ENCODE measurements around the gene URB2.
"Not testable (repeated sequence)": the region's sequence is repeated elsewhere in the genome, so short reads cannot be mapped to it uniquely, and the experiment has no call there.

URB2 gene

DNA sequence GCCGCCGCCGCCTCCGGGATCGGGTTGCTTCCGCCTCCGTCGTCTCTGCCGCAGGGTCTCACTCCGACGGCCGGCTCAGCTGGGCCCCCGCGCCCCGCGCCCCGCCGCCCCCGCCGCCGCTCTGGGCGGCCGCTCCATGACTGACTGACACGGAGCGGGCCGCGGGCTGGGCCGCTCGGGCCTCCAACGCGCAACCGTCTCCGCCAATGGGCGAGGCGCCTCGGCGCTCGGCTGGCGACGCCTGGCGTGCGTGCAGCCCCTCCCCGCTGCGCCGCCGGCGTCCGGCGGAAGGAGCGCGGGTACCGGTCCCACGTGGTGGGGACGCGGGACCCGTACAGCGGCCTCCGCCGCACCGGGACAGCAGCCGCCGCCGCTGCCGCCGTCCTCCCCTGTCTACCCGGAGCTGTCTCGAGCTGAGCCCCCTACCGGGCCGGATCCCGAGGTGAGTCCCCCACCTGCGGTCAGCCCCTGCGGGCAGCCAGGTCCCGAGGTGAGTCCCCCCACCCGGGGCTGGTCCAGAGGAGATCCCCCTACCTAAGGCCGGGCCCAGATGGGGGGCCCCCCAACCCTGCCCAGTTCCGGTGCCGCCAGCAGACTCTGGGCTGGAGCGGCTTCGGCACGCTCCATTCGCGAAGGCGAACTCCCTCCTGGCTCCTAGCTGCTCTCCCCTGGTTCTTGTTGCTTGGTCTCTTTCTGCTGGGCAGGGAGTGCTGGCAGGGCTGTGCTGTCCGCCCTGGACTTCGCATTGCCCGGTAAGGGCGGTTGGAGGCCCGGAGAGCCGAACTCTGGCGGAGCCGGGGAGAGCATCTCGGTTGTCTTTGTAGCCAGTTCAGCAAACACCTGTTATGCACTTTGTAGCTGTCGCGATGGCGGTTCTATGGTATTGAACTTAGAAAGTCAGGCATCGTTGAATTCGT is at the start of gene URB2, which contains the start of gene TAF5L:
Gene URB2, plus strand, starts transcription at position 333 of the 917 bp plus-strand sequence. CDS start 1,387 bp downstream, outside the sequence.
Gene TAF5L, minus strand, starts transcription at position 208 of the 917 bp plus-strand sequence. CDS start 11,640 bp downstream, outside the sequence.
- DNase-seq (ENCODE audit: low read depth, low spot score): peak; percentile 59

DNA sequence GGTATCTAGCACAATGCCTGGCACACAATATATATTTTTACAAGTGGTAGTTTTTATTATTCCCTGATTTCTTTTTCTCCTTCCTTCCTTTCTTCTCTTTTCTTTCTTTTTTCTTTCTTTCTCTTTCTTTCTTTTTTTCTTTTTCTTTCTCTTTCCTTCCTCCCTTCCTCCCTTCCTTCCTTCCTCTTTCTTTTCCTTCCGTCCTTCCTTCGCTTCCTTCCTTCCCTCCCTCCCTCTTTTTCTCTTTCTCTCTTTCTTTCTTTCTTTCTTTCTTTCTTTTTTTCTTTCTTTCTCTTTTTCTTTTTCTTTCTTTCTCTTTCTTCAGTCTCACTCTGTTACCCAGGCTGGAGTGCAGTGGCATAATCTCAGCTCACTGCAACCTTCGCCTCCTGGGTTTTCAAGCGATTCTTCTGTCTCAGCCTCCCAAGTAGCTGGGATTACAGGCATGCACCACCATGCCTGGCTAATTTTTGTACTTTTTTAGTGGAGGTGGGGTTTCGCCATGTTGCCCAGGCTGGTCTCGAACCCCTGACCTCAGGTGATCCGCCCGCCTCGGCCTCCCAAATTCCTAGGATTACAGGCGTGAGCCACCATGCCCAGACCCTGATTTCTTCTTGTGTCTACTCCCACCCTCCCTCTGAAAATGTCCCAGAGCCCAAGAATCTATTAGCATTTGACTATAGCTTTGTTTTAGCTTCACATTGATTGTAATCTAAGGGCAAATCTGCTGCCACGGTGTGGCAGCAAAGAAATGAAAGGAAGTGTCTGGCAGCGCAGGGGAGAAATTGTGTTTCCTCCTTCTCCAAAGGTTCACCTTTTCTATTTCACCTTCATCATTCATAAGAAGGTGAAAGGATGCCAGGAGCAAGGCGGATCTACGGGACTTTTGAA is 47.6 kb upstream of the URB2 start:
- DNase-seq (ENCODE audit: low read depth, low spot score): no peak

DNA sequence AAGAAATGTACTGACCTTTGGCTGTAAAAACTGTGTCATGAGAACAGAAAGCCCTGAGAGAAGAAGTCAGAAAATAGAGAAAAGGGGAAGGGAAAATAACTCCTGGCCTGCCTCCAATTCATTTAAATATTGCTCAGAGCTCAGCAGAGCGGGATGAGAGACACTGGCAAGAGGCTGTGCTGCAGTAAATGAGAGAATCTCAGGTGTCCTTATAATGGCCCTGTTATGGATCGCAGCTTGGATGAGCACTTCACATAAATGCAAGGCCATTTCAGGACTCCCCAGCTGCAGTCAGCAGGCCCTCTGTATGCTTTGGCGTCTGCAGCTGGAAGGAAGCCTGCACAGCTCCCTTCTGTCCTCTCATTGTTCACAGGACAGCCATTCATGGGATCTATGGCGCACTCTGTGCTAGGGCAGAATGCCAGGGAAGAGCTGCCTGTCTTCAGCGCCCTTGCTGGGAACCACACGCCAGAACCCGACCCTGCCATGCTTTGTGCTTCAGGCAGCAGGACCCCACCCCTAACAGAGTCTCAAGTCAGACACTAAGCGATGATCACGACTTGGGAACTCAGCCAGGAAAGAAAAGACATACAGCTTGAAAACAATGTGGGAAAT is 46.9 kb upstream of the URB2 start:
- DNase-seq (ENCODE audit: low read depth, low spot score): no peak

DNA sequence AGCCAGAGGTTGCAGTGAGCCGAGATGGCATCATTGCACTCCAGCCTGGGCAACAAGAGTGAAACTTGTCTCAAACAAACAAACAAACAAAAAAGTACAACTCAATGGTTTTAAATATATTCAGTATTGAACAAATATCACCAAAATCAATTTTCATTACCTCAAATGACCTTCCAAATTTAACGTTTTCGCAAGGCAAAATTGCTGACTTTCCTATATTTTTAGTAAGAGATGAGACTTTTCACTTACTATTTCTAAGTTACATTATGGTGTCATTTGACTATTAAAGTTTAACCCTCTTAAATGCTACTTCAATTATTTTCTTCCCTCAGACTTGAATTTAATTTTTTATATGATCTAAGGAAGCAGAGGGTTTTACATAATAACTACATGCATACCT is 44.6 kb upstream of the URB2 start:
- no peak for DNase-seq (ENCODE audit: low read depth, low spot score)

DNA sequence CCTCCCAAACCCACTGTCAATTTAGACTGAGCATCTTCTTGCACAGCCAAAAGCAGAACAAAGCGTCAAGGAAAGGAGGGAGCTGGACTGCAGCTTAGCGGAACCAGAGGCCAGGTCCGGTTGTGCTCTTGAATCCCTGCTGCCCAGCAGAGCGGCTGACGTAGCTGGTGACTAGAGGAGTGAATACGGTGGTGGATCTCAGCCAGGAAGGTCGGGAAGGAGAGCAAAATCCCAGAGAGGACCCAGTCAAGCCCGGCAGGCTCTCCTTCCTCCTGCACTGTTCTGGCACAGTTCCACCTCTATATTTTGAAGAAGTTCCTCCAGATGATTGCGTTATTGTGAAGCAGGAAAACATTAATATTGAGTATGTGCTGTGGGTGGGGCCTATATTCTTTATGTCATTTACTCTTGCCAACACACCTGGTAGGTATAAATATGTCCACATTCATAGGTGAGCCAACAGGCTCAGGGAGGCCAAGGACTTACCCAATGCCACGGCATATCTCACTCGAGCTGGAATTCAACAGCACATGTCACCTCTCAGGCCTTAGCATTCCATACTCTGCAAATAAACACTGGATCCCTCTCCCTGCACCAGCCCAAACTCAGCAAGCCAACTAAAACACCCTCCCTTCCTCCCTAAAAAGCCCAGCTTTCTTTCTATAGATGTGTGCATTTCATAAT is 43.9 kb upstream of the URB2 start:
- no peak for DNase-seq (ENCODE audit: low read depth, low spot score)

DNA sequence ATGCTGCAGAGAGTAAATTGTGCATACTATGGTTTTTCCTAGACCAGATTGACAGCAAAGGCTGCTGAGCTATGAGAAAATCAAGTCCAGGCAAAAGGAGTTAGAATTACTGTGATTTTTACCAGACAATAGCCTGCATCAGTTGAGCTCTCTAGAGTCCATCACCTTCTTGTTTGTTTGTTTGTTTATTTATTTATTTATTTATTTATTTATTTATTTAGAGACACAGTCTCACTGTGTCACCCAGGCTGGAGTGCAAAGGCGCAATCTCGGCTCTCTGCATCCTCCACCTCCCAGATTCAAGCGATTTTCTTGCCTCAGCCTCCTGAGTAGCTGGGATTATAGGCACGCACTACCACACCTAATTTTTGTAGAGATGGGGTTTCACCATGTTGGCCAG is 43.3 kb upstream of the URB2 start:
- DNase-seq (ENCODE audit: low read depth, low spot score): no peak

DNA sequence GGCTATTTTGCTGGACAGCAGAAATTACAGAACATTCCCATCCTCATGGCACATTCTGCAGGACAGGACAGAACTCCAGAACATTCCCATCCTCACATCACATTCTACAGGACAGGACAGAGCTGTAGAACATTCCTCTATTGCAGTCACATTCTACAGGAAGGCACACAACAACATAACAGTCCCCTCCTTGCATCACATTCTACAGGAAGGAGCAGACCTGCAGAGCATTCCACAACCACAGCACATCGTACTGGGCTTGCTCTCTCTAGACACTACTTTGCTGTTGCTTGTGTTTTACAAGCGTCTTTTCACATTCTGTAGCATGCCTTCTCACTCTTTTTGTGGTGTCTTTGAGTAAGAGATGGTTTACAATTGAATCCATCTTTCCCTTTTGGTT is 40.7 kb upstream of the URB2 start:
- no peak for DNase-seq (ENCODE audit: low read depth, low spot score)

DNA sequence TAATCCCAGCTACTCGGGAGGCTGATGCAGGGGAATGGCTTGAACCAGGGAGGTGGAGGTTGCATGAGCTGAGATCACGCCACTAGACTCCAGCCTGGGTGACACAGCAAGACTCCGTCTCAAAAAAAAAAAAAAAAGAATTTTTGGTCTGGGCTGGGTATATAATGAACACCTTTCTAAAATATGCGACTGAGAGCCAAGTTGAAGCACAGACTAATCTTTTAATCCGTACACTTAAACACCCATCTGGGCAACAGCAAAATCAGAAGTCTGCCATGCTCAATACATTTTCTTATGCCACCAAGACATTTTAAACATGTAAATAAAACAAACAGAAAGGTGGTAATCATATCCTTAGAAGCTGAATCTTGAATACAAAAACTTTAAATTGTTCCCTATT is 35.9 kb upstream of the URB2 start:
- no peak for DNase-seq (ENCODE audit: low read depth, low spot score)

DNA sequence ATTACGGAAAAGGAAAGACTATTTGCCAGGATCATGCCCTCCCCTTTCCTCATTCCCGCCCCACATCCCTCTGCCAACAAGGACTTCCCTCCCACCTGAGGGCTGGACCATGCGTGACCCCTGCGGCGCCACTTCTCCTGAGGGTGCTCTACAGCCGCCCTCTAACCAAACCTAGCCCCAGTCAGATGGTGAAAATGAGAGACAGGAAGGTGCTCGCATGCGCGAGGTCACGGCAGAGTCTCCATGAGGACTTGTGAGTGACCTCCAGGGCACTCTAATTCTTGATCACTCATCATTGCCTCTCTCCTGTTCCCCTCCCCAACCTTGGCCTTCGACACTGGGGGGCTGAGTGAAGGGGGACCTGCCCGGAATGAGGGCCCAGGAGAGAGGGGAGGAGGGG is 32.2 kb upstream of the URB2 start:
- no peak for DNase-seq (ENCODE audit: low read depth, low spot score)

DNA sequence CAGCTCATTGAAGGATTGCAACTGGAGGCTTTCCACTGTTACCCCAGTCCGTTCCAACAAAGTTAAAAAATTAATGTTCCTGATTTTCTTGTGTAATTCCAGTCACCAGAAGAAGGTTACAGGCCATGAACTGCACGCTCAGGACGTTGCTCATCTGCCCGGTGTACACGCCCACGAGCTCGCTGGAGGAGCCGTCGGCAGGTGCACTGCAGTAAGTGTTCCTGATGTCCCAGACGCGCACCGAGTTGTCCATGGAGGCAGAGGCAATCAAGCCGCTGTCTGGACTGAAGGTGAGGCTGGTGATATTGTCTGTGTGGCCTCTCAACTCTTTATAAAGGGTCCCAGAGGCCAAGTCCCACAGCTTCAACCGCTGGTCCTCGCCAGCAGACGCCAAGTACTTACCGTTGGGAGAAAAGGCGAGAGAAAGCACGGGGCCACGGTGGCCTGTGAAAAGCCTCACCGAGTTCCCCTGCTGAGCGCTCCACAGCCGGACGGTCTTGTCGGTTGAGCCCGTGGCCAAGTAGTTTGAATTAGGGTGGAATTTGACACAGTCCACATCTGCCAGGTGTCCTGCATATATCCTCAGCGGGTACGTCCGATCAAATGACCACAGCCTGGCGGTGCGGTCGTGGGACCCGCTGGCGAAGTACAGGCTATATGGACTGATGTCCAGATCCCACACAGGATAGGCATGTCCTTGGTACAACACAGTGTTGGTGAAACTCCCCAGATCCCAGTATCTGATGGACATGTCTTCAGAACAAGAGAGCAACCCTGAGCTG is 31.6 kb upstream of the URB2 start:
- DNase-seq (ENCODE audit: low read depth, low spot score): no peak

DNA sequence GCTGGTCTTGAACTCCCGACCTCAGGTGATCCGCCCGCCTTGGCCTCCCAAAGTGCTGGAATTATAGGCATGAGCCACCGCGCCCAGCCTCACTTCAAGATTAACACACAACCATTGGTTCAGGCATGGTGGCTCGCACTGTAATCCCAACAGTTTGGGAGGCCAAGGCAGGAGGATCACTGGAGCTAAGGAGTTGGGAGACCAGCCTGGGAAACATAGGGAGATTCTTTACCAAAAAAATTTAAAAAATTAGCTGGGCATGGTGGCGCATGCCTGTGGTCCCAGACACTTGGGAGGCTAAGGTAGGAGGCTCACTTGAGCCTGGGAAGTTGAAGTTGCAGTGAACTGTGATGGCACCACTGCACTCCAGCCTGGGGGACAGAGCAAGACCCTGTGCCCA is 30.2 kb upstream of the URB2 start:
- not testable (repeated sequence) for DNase-seq (ENCODE audit: low read depth, low spot score)

DNA sequence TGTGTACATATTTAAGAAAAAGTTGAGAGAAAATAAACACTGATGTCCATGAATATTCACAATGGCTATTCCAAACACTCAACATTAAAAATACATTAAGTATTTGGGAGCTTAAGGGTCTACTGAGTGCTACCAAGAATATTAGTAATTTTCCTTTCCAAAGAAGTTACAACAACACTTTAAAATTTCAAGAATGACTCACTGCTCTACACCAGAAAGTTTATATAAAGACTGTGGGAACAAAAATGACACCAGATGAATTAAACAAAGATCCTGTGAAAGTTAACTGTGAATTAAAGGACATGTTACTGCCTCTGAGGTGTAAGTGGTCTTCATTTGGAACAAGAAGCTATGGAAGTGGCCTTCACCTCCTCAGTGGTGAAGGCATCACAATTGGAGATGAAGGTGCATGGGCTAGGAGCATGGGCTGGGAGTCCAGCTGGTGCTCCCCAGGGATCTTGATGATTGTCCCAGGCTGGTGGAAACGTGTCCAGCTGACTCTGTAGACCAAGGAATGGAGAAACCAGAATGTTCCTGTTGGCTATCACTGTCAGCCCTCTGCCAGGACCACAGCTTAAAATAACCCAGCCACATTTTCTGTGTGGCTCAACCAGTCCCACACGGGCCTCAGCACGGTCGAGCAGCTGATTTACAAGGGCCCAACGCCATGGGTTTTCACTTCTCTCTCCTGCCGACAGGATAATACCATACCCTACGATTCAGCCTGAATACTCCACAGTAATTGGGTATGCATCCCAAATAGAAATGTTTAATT is 28.9 kb upstream of the URB2 start:
- DNase-seq (ENCODE audit: low read depth, low spot score): no peak

DNA sequence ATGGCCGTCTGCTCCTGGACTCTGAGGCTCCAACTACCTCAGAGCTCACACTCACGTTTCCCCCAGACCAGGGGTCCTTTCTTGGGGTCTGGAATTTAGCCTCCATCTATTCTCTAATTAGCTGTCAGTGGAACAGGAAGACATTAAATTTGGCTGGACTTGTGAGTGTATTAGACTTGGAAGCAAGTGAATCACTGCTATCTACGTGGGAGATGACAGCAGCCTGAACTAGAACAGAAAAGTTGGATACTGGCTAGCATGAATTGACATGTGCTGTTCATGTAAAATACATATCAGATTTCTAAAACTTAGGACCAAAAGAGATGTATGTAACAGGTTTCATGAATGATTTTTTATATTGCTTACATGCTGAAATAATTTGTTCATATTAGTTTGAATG is 28.2 kb upstream of the URB2 start:
- DNase-seq (ENCODE audit: low read depth, low spot score): no peak

DNA sequence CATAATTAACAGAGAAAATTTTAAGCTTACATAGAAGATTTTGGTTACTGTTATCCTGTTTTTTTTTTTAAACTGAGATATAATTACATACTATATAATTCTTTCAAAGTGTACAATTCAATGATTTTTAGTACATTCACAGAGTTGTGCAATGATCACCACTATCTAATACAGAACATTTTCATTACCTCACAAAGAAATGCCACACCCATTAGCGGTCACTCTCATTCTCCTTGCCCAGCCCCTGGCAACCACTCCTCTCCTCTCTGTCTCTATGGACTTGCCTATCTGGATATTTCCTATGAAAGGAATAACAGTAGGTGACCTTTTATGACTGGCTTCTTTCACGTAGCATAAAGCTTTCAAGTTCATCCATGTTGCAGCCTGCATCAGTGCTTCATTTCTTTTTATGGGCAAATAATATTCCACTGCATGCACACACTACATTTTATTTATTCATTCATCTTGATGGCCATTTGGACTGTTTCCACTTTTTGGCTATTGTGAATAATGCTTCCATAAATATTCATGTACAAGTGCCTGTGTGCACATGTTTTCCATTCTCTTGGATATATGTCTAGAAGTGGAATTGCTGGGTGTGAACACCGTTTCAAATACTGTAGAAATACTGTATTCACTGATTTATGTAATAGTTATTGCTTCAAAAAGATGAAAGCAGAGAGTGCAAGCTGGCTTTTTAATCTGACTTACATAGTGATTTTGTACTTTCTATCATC is 26.7 kb upstream of the URB2 start:
- DNase-seq (ENCODE audit: low read depth, low spot score): no peak

DNA sequence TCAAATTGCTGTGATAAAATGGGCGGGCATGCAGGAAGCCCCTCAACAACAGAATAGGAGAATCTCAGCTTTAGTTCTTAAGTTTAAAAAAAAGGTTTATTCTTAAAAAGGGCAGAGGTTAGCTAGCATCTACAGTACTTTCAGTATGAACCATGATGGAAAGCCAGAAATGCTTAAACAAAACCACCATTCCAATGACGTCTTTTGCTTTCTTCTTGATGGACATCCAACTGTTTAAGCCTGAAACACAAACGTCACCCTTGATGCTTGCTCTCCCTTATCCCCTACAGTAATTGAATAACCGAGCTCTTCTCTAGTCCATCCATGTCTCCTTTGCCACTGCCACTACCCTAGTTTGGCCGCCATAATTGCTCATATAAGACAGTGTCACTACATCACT is 25.8 kb upstream of the URB2 start:
- no peak for DNase-seq (ENCODE audit: low read depth, low spot score)

DNA sequence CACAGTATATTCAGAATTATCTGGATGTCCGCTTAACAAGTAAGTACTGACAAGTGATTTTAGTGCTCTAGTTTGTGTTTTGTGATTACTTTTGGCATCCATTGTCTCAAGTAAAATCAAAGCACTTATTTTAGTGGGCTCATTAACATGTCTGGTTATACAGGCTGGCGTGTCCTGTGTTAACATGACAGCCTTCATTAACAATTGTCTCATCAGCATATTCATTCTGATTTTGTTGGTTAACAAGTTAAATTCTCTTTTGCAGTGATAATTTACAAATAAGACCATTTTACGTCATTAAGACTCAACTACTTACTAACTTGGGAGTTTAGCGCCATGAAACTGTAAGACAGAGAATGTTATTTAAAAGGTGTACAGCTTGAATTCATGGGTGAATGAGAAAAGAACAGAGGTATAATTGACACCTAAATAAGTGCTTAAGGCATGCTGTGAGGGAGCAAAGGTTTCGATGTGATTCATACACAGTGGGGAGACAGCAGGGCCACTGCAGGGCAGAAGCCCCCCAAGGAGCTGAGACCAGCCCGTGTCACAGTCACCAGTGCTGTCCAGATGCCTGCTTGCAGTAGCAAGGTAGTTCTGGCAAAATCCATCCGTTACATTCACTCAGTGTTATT is 22.6 kb upstream of the URB2 start:
- no peak for DNase-seq (ENCODE audit: low read depth, low spot score)

DNA sequence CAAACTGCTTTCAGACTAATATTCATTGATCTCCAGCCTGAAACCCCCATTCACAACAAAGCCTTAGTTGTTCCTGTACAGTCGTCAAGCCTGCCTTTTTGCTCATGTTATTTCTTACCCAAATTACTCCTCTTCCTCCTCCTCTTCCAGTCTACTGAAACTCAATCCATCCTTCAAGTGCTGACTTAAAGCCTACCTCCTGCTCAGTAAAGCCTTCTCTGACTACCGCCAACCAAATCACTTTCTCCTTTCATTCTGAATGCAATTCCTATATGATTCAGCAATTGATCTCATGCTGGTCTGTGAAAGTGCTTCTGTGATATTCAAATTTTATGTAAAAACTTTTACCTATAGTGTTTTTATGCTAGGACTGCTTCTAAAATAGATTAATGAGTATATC is 18.7 kb upstream of the URB2 start:
- DNase-seq (ENCODE audit: low read depth, low spot score): no peak

DNA sequence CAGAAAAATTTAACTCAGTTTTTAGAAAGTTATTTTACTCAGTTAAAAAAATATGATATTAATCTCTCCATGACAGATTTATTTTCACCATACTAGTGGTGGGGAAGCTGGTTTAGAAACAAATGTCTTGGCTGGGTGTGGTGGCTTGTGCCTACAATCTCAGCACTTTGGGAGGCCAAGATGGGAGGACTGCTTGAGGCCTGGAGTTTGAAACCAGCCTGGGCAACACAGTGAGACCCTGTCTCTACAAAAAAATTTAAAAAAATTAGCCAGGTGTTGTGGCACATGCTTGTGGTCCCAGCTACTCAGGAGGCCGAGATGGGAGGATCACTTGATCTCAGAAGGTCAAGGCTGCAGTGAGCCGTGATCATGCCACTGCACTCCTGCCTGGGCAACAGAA is 17.5 kb upstream of the URB2 start:
- no peak for DNase-seq (ENCODE audit: low read depth, low spot score)

DNA sequence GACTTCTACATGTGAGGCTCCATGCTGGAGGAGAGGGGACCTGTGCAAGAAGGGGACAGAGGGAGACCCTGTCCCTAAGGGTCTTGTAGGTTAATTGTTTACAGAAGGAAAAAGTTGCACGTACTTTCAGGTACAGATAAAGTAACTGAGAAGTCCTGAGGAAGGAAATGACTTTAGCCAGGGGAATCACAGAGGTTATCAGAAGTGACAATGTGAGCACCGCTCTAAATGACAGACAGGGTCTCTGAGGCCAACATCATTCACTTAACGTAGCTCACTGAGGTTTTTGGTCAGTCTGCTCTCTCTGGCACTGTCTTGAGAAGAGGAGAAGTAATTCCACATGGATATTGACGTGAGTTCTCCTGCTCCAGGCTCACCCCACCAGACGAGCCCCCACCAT is 12.1 kb upstream of the URB2 start:
- no peak for DNase-seq (ENCODE audit: low read depth, low spot score)

Measured in iPS DF 19.7 (cell line).